Measurements from ENCODE around the gene SPOCK1. TPM values are rescaled to one million over a fixed set of nuclear protein-coding genes. Genes with fewer than 3 reads are reported as not detected.

The SPOCK1 gene
- total and polyA plus RNA-seq, 2 experiments from 2014 or later, result 4.1 to 14.0 TPM

DNA sequence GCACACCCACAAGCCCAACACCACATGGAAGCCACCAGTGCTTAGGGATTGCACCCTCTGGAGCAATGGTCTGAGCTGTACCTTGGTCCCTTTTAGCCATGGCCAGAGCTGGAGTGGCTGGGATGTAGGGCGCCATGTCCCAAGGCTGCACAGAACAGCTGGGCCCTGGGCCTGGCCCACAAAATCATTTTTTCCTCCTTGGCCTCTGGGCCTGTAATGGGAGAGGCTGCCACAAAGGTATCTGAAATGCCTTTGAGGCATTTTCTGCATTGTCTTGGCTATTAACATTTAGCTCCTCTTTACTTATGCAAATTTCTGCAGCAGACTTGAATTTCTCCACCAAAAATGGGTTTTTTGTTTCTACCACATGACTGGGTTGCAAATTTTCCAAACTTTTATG, 117.6 kb downstream of the SPOCK1 start:
- H3K36me3 ChIP-seq, result no peaks in the 10 kb centered on the region
- TF ChIP-seq, protein P1, sequence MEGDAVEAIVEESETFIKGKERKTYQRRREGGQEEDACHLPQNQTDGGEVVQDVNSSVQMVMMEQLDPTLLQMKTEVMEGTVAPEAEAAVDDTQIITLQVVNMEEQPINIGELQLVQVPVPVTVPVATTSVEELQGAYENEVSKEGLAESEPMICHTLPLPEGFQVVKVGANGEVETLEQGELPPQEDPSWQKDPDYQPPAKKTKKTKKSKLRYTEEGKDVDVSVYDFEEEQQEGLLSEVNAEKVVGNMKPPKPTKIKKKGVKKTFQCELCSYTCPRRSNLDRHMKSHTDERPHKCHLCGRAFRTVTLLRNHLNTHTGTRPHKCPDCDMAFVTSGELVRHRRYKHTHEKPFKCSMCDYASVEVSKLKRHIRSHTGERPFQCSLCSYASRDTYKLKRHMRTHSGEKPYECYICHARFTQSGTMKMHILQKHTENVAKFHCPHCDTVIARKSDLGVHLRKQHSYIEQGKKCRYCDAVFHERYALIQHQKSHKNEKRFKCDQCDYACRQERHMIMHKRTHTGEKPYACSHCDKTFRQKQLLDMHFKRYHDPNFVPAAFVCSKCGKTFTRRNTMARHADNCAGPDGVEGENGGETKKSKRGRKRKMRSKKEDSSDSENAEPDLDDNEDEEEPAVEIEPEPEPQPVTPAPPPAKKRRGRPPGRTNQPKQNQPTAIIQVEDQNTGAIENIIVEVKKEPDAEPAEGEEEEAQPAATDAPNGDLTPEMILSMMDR (IDR thresholded peaks at IDR 0.05; ENCODE audit: low read depth, low read length), result no peak
- peaks cover 3% of the 10 kb centered on the region for H3K9me3 ChIP-seq (ENCODE audit: low read depth)
- DNase-seq (ENCODE audit: low read depth in 1 of 2, low spot score in 1 of 2), result no peak
- no peaks in the 10 kb centered on the region for H3K4me1 ChIP-seq (ENCODE audit: low read depth)
- H3K4me3 ChIP-seq, result no peak overlapping the region
- H3K27me3 ChIP-seq, result no peaks in the 10 kb centered on the region
- H3K27ac ChIP-seq, result no peak overlapping the region

- TF ChIP-seq, protein P1 (IDR thresholded peaks at IDR 0.05; ENCODE audit: low read depth, low read length), result no peak
- H3K27me3 ChIP-seq, result no peaks in the 10 kb centered on the region
Measured at GRCh38 chr5:137379555-137380286, 119.4 kb downstream of the SPOCK1 start.

GRCh38 chr5:137375741-137376526, 123.2 kb downstream of the SPOCK1 start:
- peak in 1 of 2 donors; percentile 60 for DNase-seq (ENCODE audit: low read depth in 1 of 2, low spot score in 1 of 2)
- Histone ChIP-seq H3K27ac (no peak overlapping the region), H3K27me3 (no peaks in the 10 kb centered on the region), H3K9me3 (ENCODE audit: low read depth) (no peaks in the 10 kb centered on the region), H3K4me1 (ENCODE audit: low read depth) (no peaks in the 10 kb centered on the region), H3K36me3 (no peaks in the 10 kb centered on the region), H3K4me3 (no peak overlapping the region)
- TF ChIP-seq, protein P1 (IDR thresholded peaks at IDR 0.05; ENCODE audit: low read depth, low read length), result no peak

More at GRCh38 chr5:137379555-137380286, 119.4 kb downstream of the SPOCK1 start:
- H3K36me3 ChIP-seq, result no peaks in the 10 kb centered on the region
- no peak overlapping the region for H3K27ac ChIP-seq
- H3K9me3 ChIP-seq (ENCODE audit: low read depth), result no peaks in the 10 kb centered on the region
- no peak for DNase-seq (ENCODE audit: low read depth in 1 of 2, low spot score in 1 of 2)
- no peaks in the 10 kb centered on the region for H3K4me1 ChIP-seq (ENCODE audit: low read depth)
- no peak overlapping the region for H3K4me3 ChIP-seq

DNA sequence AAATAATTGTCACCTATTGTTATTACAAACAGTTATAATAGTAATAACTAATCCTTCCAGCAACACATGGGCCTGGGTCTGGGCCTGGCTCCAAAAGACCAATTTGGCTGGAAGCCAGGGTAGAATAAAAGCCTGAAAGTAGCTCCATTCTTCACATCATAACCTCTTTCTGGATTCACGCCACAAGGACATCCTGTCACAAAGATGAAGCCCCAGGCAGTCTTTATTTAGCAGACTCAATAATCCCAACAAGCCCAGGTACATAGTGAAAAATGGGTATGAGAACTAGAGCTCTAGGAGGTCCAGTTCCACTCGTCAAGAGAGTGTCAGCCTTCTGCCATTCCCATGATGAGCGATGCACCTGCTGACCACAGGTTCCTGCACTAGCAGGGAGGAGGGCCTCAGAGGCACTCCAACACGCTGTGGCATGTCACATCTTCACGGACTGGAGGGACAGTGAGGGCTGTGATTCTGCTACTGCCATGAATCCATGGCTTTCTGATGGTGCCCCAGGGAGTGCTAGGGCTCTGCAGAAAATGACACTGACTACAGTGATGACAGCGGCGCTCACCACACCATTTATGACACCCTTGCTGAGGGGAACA, 124.9 kb downstream of the SPOCK1 start:
- no peak for DNase-seq (ENCODE audit: low read depth in 1 of 2, low spot score in 1 of 2)
- H3K27me3 ChIP-seq, result no peaks in the 10 kb centered on the region
- H3K4me3 ChIP-seq, result no peak overlapping the region
- TF ChIP-seq, protein P1 (IDR thresholded peaks at IDR 0.05; ENCODE audit: low read depth, low read length), result no peak
- no peaks in the 10 kb centered on the region for H3K9me3 ChIP-seq (ENCODE audit: low read depth)
- H3K4me1 ChIP-seq (ENCODE audit: low read depth), result no peaks in the 10 kb centered on the region
- H3K27ac ChIP-seq, result no peak overlapping the region
- no peaks in the 10 kb centered on the region for H3K36me3 ChIP-seq

DNA sequence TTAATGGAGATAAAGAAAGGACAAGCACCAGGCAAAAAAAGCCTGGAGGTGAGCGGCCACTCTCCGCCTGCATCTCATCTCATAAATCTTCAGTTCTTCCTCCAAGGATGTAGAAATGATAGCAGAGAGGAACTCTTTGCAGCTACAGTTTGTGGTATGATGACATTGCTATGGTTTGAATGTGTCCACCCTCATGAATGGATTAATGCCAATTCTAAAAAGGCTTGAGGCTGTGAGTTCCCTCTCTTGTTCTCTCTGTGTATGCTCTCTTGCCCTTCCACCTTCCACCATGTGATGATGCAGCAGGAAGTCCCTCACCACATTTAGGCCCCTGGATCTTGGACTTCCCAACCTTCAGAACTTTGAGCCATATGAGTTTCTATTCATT, 126.4 kb downstream of the SPOCK1 start:
- H3K27me3 ChIP-seq, result no peaks in the 10 kb centered on the region
- no peak overlapping the region for H3K27ac ChIP-seq
- no peaks in the 10 kb centered on the region for H3K9me3 ChIP-seq (ENCODE audit: low read depth)
- H3K36me3 ChIP-seq, result no peaks in the 10 kb centered on the region
- H3K4me3 ChIP-seq, result no peak overlapping the region
- TF ChIP-seq, protein P1 (IDR thresholded peaks at IDR 0.05; ENCODE audit: low read depth, low read length), result no peak
- H3K4me1 ChIP-seq (ENCODE audit: low read depth), result no peaks in the 10 kb centered on the region
- DNase-seq (ENCODE audit: low read depth in 1 of 2, low spot score in 1 of 2), result peak in 1 of 2 donors; percentile 20
